Measurements from ENCODE around the gene RPRD1A. TPM values are rescaled to one million over a fixed set of nuclear protein-coding genes. Genes with fewer than 3 reads are reported as not detected.
A peak's percentile ranks its signal among the peaks of the same experiment; 100 is the strongest.
"Not testable (repeated sequence)": the region's sequence is repeated elsewhere in the genome, so short reads cannot be mapped to it uniquely, and the experiment has no call there.

Gene RPRD1A, protein sequence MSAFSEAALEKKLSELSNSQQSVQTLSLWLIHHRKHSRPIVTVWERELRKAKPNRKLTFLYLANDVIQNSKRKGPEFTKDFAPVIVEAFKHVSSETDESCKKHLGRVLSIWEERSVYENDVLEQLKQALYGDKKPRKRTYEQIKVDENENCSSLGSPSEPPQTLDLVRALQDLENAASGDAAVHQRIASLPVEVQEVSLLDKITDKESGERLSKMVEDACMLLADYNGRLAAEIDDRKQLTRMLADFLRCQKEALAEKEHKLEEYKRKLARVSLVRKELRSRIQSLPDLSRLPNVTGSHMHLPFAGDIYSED
- polyA plus RNA-seq (2012; ENCODE audit: missing spikeins) = 31.2 TPM

DNA sequence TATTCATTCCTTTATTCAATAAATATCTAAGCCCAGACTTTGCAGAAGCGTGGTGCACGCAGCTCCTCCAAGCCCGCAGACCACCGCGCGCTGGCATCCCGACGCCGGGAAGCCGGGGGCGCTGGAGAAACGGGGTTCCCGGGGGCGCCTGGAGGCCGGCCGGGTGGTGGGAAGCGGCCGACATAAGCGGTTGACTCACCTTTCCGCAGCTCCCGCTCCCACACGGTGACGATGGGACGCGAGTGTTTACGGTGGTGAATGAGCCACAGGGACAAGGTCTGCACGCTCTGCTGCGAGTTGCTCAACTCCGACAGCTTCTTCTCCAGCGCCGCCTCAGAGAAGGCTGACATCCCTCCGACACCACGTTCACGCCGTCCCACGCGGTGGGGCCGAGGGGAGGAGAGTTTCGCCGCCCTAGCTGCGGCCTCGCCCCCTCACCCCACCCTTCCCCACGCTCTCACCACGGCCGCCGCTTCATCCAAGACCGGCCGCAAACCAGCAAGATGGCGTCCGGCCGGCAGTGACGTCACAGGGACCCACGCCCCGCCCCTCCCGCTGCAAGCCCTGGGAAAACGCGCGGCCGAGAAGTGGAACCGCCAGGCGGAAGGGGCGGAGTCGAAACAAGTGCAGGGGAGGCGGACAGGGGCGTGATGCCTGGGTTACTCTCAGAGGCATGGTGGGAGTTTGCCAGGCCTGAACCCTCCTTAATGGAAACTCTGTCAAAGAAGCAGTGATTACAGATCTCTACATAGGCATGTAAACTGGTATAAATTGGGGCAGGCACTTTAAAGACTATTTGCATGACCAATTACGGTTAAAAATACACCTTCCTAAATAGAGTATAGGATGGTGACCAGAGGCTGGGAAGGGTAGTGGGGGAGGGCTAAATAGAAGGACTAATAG is at the start of gene RPRD1A:
TSS of gene RPRD1A (minus strand) at position 505 of the 903 bp plus-strand sequence. CDS start at position 350, 155 bp downstream.
- FAIRE-seq = peak; percentile 98
- peak; percentile 92 for DNase-seq (ENCODE audit: insufficient read length)
- TF ChIP-seq POLR2A (IDR thresholded peaks at IDR 0.05; ENCODE audit: low read depth, low read length) (peak; percentile 88), POLR2AphosphoS5 (IDR thresholded peaks at IDR 0.05; ENCODE audit: low read depth, low read length) (peak; percentile 69), TAF1 (IDR thresholded peaks at IDR 0.05; ENCODE audit: borderline replicate concordance, low read depth, low read length) (peak; percentile 34; the same call in 1 of the 2 replicates)

- not testable (repeated sequence) for DNase-seq (ENCODE audit: insufficient read length); FAIRE-seq
These were observed 49.4 kb upstream of the RPRD1A start for GRCh38 chr18:36116771-36117170.

- no peak for TF ChIP-seq TAF1 (IDR thresholded peaks at IDR 0.05; ENCODE audit: borderline replicate concordance, low read depth, low read length)
- TF ChIP-seq POLR2AphosphoS5 (IDR thresholded peaks at IDR 0.05; ENCODE audit: low read depth, low read length) = no peak
- TF ChIP-seq POLR2A (IDR thresholded peaks at IDR 0.05; ENCODE audit: low read depth, low read length) = no peak
- DNase-seq (ENCODE audit: insufficient read length) (no peak), FAIRE-seq (no peak)
These were observed 47.4 kb upstream of the RPRD1A start for GRCh38 chr18:36114738-36115137.

- no peak for DNase-seq (ENCODE audit: insufficient read length)
- TF ChIP-seq POLR2A (IDR thresholded peaks at IDR 0.05; ENCODE audit: low read depth, low read length) (no peak), TAF1 (IDR thresholded peaks at IDR 0.05; ENCODE audit: borderline replicate concordance, low read depth, low read length) (no peak), POLR2AphosphoS5 (IDR thresholded peaks at IDR 0.05; ENCODE audit: low read depth, low read length) (no peak)
- no peak for FAIRE-seq
These were observed 46.9 kb upstream of the RPRD1A start for GRCh38 chr18:36114251-36114650.

GRCh38 chr18:36112302-36112701 is 44.9 kb upstream of the RPRD1A start:
- FAIRE-seq (no peak), DNase-seq (ENCODE audit: insufficient read length) (no peak)
- no peak for TF ChIP-seq POLR2A (IDR thresholded peaks at IDR 0.05; ENCODE audit: low read depth, low read length)
- no peak for TF ChIP-seq TAF1 (IDR thresholded peaks at IDR 0.05; ENCODE audit: borderline replicate concordance, low read depth, low read length)
- TF ChIP-seq POLR2AphosphoS5 (IDR thresholded peaks at IDR 0.05; ENCODE audit: low read depth, low read length) = no peak

DNA sequence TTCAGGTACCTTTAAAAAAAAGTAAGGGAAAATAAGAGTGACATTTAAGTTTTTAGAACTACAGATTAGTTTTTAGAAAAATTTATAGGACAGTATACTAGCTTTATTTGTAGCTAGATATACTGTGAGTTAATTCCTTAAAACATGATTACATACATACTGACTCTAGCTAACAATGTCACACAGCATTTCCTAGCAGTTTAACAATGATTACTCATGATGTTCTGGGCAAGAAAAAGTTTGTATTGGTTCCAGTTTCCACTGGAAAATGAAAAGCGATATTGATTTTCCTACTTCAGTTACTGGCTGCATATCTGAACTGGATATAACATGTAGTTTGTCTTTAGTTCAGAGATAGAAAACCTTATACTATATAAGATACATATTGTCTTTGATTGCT is 42.4 kb upstream of the RPRD1A start:
- no peak for DNase-seq (ENCODE audit: insufficient read length)
- no peak for FAIRE-seq
- TF ChIP-seq POLR2AphosphoS5 (IDR thresholded peaks at IDR 0.05; ENCODE audit: low read depth, low read length) (no peak), POLR2A (IDR thresholded peaks at IDR 0.05; ENCODE audit: low read depth, low read length) (no peak), TAF1 (IDR thresholded peaks at IDR 0.05; ENCODE audit: borderline replicate concordance, low read depth, low read length) (no peak)

- DNase-seq (ENCODE audit: insufficient read length) (no peak), FAIRE-seq (no peak)
- TF ChIP-seq TAF1 (IDR thresholded peaks at IDR 0.05; ENCODE audit: borderline replicate concordance, low read depth, low read length) = no peak
- no peak for TF ChIP-seq POLR2A (IDR thresholded peaks at IDR 0.05; ENCODE audit: low read depth, low read length)
These were observed 41.2 kb upstream of the RPRD1A start for GRCh38 chr18:36108601-36109000.

DNA sequence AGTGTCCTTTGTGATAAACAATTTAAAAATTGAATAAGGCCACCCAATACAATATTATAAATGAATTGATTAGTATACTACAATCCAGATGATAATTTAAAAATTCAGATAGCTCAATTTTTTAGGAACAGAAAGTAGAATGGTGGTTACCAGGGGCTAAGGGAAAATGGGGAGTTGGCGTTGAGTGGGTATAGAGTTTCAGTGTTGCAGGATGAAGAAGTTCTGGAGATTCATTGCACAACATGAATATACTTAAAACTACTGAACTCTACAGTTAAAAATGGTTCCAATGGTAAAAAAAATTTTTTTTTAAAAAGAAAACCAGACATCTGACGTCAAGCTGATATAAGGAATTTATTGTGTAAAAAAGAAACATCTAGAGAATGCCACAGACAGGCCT is 40.8 kb upstream of the RPRD1A start:
- no peak for FAIRE-seq

DNA sequence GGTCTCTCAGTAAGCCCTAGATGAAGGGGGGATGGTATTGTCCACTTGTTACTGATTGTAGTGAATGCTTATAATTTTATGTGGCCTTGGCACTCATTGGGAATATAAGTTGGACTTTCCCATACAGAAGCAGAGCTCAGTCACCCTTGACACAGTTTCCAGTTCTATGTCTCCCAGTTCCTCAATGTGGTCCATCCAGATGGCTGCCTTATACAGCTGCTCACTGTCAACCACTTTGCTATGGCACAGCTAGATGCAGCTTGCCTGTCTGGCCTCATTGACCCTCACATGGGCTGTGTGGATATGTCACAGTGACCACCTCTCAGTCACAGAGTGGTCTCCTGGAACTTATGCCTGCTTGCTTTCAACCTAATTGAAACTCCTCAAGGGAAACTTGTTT is 40.1 kb upstream of the RPRD1A start:
- TF ChIP-seq POLR2AphosphoS5 (IDR thresholded peaks at IDR 0.05; ENCODE audit: low read depth, low read length) = no peak
- no peak for TF ChIP-seq TAF1 (IDR thresholded peaks at IDR 0.05; ENCODE audit: borderline replicate concordance, low read depth, low read length)
- TF ChIP-seq POLR2A (IDR thresholded peaks at IDR 0.05; ENCODE audit: low read depth, low read length) = no peak
- DNase-seq (ENCODE audit: insufficient read length) (no peak), FAIRE-seq (peak; percentile 54)

More for the DNA sequence above, 40.8 kb upstream of the RPRD1A start:
- no peak for DNase-seq (ENCODE audit: insufficient read length)
- TF ChIP-seq POLR2AphosphoS5 (IDR thresholded peaks at IDR 0.05; ENCODE audit: low read depth, low read length) (no peak), TAF1 (IDR thresholded peaks at IDR 0.05; ENCODE audit: borderline replicate concordance, low read depth, low read length) (no peak), POLR2A (IDR thresholded peaks at IDR 0.05; ENCODE audit: low read depth, low read length) (no peak)

DNA sequence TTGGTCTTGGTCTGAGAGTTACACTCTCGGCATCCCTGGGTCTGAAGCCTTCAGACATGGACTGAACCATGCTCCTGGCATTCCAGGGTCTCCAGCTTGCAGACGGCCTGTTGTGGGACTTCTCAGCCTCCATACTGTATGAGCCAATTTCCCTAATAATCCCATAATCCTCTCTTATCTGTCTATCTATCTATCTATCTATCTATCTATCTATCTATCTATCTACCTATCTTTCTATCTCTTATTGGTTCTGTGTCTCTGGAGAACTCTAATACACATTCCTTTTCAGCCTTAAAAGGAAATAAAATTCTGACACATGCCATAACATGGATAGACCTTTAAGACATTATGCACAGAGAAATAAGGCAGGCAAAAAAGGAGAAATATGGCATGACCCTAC is 37.4 kb upstream of the RPRD1A start:
- DNase-seq (ENCODE audit: insufficient read length) (no peak), FAIRE-seq (no peak)
- TF ChIP-seq POLR2A (IDR thresholded peaks at IDR 0.05; ENCODE audit: low read depth, low read length) (no peak), POLR2AphosphoS5 (IDR thresholded peaks at IDR 0.05; ENCODE audit: low read depth, low read length) (no peak), TAF1 (IDR thresholded peaks at IDR 0.05; ENCODE audit: borderline replicate concordance, low read depth, low read length) (no peak)

DNA sequence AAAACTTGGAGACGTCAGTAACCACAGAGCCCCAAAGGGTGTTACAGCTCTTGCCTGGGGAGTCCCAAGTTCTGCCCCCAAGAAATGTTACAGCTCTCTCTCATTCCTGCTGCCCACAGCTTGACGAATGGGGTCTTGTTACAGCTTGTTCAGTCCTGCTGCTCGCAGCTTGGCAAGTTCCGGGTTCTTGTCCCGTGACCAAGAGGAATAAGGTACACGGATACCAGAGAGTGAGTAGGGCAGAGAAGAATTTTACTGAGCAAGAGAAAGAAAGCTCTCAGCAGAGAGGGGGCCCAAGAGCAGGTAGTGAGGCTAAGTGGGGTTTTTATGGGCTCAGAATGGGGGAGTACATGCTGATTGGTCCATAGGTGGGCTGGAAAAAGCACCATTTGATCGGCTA is 34.6 kb upstream of the RPRD1A start:
- FAIRE-seq (no peak), DNase-seq (ENCODE audit: insufficient read length) (no peak)
- no peak for TF ChIP-seq POLR2AphosphoS5 (IDR thresholded peaks at IDR 0.05; ENCODE audit: low read depth, low read length)
- TF ChIP-seq POLR2A (IDR thresholded peaks at IDR 0.05; ENCODE audit: low read depth, low read length) = no peak
- no peak for TF ChIP-seq TAF1 (IDR thresholded peaks at IDR 0.05; ENCODE audit: borderline replicate concordance, low read depth, low read length)

DNA sequence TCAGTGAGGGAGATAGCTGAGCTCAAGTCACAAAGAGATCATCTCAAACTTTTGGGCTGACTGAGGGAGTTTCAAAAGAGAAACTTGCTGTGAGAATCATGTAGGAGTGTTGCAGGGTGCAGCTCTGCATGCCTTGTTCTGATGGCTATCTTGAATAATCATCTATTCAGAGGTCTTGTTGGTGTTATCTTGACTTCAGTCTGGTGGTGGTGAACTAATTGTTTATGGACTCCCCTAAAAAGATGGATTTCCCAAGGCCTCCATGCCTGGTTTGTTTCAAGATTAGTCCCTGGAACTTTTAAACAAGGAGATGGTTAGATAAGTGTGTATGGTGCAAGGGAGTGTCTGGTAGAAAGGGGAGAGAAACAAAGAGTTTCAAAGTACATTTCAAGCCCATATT is 32.0 kb upstream of the RPRD1A start:
- DNase-seq (ENCODE audit: insufficient read length) = no peak
- FAIRE-seq = no peak
- TF ChIP-seq POLR2AphosphoS5 (IDR thresholded peaks at IDR 0.05; ENCODE audit: low read depth, low read length) = no peak
- TF ChIP-seq POLR2A (IDR thresholded peaks at IDR 0.05; ENCODE audit: low read depth, low read length) = no peak
- TF ChIP-seq TAF1 (IDR thresholded peaks at IDR 0.05; ENCODE audit: borderline replicate concordance, low read depth, low read length) = no peak
